ENCODE measurements around the gene NUMA1. TPM values are rescaled to one million over a fixed set of nuclear protein-coding genes. Genes with fewer than 3 reads are reported as not detected.
A peak's percentile ranks its signal among the peaks of the same experiment; 100 is the strongest.

Gene NUMA1
- total RNA-seq, 1 donor from 2014 or later: 163 TPM

DNA sequence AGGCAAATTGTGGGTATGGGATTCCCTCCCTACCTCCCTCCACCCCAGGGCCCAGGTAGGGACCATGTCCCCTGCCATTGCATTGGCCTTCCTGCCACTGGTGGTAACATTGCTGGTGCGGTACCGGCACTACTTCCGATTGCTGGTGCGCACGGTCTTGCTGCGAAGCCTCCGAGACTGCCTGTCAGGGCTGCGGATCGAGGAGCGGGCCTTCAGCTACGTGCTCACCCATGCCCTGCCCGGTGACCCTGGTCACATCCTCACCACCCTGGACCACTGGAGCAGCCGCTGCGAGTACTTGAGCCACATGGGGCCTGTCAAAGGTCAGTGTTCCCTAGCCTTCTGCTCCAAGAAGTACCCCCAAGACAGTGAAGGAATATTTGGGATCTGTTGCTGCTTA lies 25.5 kb upstream of the NUMA1 start, which contains the start of gene TOMT:
TSS of gene TOMT (plus strand) at position 37 of the 400 bp plus-strand sequence. CDS start at position 65, 28 bp downstream.
- peak within 1 kb of the TSS; percentile 36 for H3K27ac Mint-ChIP-seq
- peaks cover 42% of the 10 kb centered on the region for H3K36me3 Mint-ChIP-seq (ENCODE audit: low read depth)
- ChIA-PET POLR2A (no interaction called here), CTCF (no interaction called here)
- H3K4me3 Mint-ChIP-seq: no peak within 1 kb of the TSS
- peaks cover 33% of the 10 kb centered on the region for H3K4me1 Mint-ChIP-seq
- H3K27me3 Mint-ChIP-seq: no peaks in the 10 kb centered on the region
- DNase-seq (no peak), ATAC-seq (ENCODE audit: low read depth) (no peak)
- no peaks in the 10 kb centered on the region for H3K9me3 Mint-ChIP-seq
- TF ChIP-seq, protein P1, sequence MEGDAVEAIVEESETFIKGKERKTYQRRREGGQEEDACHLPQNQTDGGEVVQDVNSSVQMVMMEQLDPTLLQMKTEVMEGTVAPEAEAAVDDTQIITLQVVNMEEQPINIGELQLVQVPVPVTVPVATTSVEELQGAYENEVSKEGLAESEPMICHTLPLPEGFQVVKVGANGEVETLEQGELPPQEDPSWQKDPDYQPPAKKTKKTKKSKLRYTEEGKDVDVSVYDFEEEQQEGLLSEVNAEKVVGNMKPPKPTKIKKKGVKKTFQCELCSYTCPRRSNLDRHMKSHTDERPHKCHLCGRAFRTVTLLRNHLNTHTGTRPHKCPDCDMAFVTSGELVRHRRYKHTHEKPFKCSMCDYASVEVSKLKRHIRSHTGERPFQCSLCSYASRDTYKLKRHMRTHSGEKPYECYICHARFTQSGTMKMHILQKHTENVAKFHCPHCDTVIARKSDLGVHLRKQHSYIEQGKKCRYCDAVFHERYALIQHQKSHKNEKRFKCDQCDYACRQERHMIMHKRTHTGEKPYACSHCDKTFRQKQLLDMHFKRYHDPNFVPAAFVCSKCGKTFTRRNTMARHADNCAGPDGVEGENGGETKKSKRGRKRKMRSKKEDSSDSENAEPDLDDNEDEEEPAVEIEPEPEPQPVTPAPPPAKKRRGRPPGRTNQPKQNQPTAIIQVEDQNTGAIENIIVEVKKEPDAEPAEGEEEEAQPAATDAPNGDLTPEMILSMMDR (IDR thresholded peaks at IDR 0.05): no peak
- intact Hi-C loops (cut with micrococcal nuclease): no loop called here

GRCh38 chr11:72103754-72104167 lies 23.4 kb upstream of the NUMA1 start:
- ChIA-PET CTCF (no interaction called here), POLR2A (interaction anchor here (0.8 to 4.9 kb wide), 3 partner anchors 9 to 68 kb away, joined by 3 to 31 read pairs (median 4); partner anchors contain the start of gene ANAPC15)
- Mint-ChIP-seq H3K4me3 (peak overlapping the region; percentile 96), H3K36me3 (ENCODE audit: low read depth) (peaks cover 46% of the 10 kb centered on the region), H3K27ac (peak overlapping the region; percentile 93), H3K4me1 (peaks cover 46% of the 10 kb centered on the region), H3K27me3 (no peaks in the 10 kb centered on the region), H3K9me3 (no peaks in the 10 kb centered on the region)
- no peak for ATAC-seq (ENCODE audit: low read depth)
- intact Hi-C loops (cut with micrococcal nuclease): loop anchor here (1.0 to 2.0 kb wide), 5 partner anchors 9 to 119 kb away; partner anchors contain the start of genes ANAPC15, LRRC51 and NUMA1
- DNase-seq: no peak
- TF ChIP-seq, protein P1 (IDR thresholded peaks at IDR 0.05): no peak

GRCh38 chr11:72102946-72103753 lies 22.8 kb upstream of the NUMA1 start, which contains the start of gene LAMTOR1:
Gene LAMTOR1, minus strand, starts transcription at chr11:72103297. Its CDS starts 73 bp downstream, at chr11:72103224.
- intact Hi-C loops (cut with micrococcal nuclease): loop anchor here (1.0 to 2.0 kb wide), 5 partner anchors 9 to 120 kb away; partner anchors contain the start of genes ANAPC15, LRRC51 and NUMA1
- CTCF ChIA-PET: interaction anchor here (2.3 to 5.0 kb wide), 2 partner anchors 12 to 78 kb away, joined by 15 to 22 read pairs; no protein-coding TSS in a partner anchor

DNA sequence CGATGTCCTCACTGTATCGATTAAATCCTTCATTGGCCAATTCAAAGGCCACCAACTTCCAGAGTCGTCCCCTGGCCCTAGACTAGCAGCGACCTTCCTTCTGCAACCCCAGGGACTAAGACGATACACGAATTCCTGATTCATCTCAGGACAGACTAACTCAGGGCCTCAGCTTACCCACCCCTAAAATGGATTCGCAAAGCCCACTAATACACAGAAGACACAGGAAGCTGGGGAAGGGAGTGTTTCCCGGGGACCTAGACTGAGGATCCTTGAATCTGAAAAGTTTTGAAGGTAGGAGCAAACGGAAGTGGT lies 22.2 kb upstream of the NUMA1 start:
- TF ChIP-seq, protein P1 (IDR thresholded peaks at IDR 0.05): no peak
- peak overlapping the region; percentile 93 for H3K27ac Mint-ChIP-seq
- peaks cover 54% of the 10 kb centered on the region for H3K36me3 Mint-ChIP-seq (ENCODE audit: low read depth)
- peaks cover 46% of the 10 kb centered on the region for H3K4me1 Mint-ChIP-seq
- POLR2A ChIA-PET: interaction anchor here (0.6 to 4.9 kb wide), 5 partner anchors 10 to 175 kb away, joined by 3 to 31 read pairs (median 7); partner anchors contain the start of genes ANAPC15, RNF121 and XNDC1N
- DNase-seq: no peak
- ATAC-seq (ENCODE audit: low read depth): peak; percentile 1
- CTCF ChIA-PET: interaction anchor here (2.3 to 5.0 kb wide), 2 partner anchors 12 to 77 kb away, joined by 15 to 22 read pairs; no protein-coding TSS in a partner anchor
- H3K9me3 Mint-ChIP-seq: no peaks in the 10 kb centered on the region
- peak overlapping the region; percentile 96 for H3K4me3 Mint-ChIP-seq
- H3K27me3 Mint-ChIP-seq: no peaks in the 10 kb centered on the region
- intact Hi-C loops (cut with micrococcal nuclease): loop anchor here (2.0 kb wide), 2 partner anchors 62 to 120 kb away; no protein-coding TSS in a partner anchor

More at GRCh38 chr11:72102946-72103753, 22.8 kb upstream of the NUMA1 start, which contains the start of gene LAMTOR1:
- no peaks in the 10 kb centered on the region for H3K27me3 Mint-ChIP-seq
- H3K4me1 Mint-ChIP-seq: peaks cover 46% of the 10 kb centered on the region
- peaks cover 52% of the 10 kb centered on the region for H3K36me3 Mint-ChIP-seq (ENCODE audit: low read depth)
- TF ChIP-seq, protein P1 (IDR thresholded peaks at IDR 0.05): no peak
- H3K27ac Mint-ChIP-seq: peak within 1 kb of the TSS; percentile 93
- H3K9me3 Mint-ChIP-seq: no peaks in the 10 kb centered on the region
- POLR2A ChIA-PET: interaction anchor here (0.6 to 4.9 kb wide), 6 partner anchors 10 to 175 kb away, joined by 3 to 31 read pairs (median 6); partner anchors contain the start of genes ANAPC15, RNF121 and XNDC1N
- DNase-seq: peak; percentile 93
- peak; percentile 96 for ATAC-seq (ENCODE audit: low read depth)
- H3K4me3 Mint-ChIP-seq: peak within 1 kb of the TSS; percentile 96
